ENCODE data around the gene FAM236A.
A peak's percentile ranks its signal among the peaks of the same experiment; 100 is the strongest.
"Not testable (repeated sequence)": the region's sequence is repeated elsewhere in the genome, so short reads cannot be mapped to it uniquely, and the experiment has no call there.

Gene FAM236A

DNA sequence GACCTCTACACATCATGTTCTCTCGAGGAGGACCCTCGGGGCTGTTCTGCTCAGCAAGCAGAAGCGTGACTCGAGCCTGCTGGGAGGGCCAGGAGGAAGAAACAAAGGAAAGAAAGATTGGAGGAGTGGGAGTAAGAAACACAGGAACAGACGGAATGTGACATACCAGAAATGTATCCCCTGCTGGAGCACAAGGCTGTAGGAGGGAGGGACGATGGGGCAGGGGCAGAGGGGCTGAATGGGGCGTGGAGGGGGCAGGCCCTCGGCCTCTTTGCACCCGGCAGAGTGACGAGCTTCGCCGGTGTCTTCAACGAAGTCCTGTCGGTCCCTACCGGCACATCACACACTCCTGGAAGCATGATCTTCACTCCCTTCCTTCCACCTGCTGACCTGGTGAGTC is at the start of gene FAM236A:
Gene FAM236A (plus strand): TSS at position 301 of the 400 bp plus-strand sequence. CDS start 57 bp downstream, at position 358.
- intact Hi-C loops (cut with DNase I); DNase-seq: not testable (repeated sequence)

DNA sequence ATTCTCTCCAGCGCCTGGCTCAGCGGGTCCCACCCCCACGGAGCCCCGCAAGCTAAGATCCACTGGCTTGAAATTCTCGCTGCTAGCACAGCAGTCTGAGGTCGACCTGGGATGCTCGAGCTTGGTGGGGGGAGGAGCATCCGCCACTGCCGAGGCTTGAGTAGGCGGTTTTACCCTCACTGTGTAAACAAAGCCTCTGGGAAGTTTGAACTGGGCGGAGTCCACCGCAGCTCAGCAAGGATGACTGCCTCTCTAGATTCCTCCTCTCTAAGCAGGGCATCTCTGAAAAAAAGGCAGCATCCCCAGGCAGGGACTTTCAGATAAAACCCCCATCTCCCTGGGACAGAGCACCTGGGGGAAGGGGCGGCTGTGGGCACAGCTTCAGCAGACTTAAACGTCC is 48.3 kb upstream of the FAM236A start:
- intact Hi-C loops (cut with DNase I) = not testable (repeated sequence)

DNA sequence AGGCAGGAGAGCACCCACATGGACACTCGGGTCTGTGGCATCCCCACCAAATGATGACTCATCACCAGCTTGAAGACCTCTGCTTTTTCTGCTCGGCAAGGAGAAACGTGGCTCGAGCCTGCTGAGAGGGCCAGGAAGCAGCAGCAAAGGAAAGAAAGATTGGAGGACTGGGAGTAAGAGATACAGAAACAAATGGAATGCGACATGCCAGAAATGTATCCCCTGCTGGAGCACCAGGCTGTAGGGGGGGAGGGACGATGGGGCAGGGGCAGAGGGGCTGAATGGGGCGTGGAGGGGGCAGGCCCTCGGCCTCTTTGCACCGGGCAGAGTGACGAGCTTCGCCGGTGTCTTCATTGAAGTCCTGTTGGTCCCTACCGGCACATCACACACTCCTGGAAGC is 25.7 kb upstream of the FAM236A start, which contains the start of gene FAM236C:
Gene FAM236C (plus strand): TSS at position 301 of the 400 bp plus-strand sequence. CDS start 100 bp downstream, outside the sequence.
- DNase-seq; intact Hi-C loops (cut with DNase I): not testable (repeated sequence)

More for the DNA sequence above, 48.3 kb upstream of the FAM236A start:
- DNase-seq = not testable (repeated sequence)

DNA sequence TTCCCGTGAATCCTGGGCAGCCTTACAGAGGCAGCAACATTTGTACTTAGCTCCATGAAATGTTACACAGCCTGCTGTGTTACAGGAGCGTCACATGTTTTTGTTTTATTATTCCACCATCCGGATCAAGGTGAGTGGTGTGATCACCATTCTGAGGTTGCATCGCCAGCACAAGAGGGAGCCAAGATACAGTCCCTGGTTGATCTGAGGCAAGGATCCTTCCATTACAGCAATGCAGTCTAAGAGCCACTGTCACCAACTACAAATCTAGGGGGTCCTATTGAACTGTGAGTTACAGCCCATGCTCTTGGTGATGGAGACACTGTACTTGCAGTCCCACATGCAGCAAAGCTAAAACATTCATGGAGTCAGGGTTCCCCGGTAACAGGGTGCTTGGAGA is 21.9 kb upstream of the FAM236A start:
- peak in 1 of 42 donors; percentile 13 for DNase-seq
- intact Hi-C loops (cut with DNase I) = not testable (repeated sequence)

DNA sequence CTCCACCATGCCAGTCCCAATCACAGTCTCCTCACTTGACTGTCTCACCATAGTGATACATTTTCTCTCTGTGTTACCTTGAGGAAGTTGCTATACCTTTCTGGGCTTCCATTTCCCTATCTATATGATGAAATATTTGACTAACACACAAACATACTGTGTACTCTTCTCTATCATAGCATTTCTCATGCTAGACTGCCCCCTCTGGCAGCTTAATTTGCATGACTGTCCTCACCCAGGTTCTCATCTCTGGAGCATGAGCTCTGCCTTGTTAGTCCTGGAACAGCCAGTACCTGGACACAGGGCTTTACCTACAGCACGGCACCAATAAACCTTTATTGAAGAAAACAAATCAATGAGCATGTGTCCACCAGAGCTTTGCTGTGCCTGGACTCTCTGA is 5.7 kb upstream of the FAM236A start:
- intact Hi-C loops (cut with DNase I) = not testable (repeated sequence)

DNA sequence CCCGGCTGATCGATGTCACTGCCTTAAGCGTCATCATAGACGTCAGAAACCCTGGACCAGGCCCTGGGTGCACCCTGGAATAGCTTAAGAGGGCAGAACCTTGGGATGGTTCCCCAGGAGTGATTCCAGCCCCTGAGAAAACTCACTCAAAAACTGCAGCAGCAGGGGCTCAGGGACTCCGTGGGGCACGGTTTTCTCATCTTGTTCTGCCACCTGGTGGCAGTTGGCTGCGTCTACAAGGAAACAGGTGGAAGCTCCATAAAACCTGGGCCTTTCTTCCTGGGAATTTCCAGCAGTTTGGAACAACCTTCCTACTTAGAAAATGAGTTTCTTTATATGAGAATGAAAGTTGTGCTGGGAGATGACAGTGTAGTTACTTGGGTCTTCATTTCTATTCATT is 1.6 kb upstream of the FAM236A start:
- DNase-seq; intact Hi-C loops (cut with DNase I): not testable (repeated sequence)

More for the DNA sequence above, 5.7 kb upstream of the FAM236A start:
- DNase-seq = not testable (repeated sequence)

DNA sequence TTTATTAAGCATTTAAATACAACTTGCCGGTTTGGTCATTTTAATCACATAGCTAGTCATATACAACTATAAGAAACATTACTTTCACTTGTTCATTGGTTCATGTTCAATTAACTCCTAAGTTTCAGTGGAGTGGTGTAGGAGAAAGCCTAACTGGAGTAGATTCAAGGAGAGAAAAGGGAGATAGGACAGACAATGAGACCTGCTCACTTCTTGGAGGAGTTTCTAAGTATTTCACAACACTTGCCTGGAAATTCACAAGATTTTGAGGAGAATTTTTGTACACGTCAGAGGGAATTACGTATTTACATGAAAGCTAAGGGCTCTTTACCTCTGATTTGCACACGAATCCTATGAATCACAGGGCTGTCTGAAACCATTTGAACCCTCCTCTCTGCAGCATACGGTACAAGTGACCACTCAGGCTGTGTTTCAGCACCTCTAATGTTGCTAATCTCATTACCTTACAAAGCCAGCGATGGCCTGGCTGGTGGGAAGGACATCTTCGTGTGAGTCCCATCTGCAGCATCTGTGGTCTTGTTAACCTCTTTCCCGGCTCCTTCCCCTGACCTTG is 1.0 kb upstream of the FAM236A start:
- intact Hi-C loops (cut with DNase I); DNase-seq: not testable (repeated sequence)

DNA sequence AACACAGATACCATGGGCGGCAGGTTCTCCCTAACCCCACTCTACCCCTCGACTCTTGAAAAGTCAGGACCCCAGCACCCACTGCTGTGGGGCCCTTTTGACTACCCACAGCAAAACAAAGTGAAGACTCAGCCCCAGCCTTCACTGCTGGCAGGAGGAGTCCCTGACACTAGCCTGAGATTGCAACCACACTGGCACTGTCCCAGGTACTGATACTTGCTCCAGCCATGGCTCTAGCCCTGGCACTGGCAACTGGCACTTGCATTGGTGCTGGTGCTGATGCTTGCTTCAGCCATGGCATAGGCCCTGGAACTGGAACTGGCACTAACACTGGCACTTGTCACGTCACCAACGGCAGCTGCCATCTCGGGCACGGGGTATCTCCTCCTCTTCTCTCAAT is 4.3 kb downstream of the FAM236A start:
- intact Hi-C loops (cut with DNase I); DNase-seq: not testable (repeated sequence)

DNA sequence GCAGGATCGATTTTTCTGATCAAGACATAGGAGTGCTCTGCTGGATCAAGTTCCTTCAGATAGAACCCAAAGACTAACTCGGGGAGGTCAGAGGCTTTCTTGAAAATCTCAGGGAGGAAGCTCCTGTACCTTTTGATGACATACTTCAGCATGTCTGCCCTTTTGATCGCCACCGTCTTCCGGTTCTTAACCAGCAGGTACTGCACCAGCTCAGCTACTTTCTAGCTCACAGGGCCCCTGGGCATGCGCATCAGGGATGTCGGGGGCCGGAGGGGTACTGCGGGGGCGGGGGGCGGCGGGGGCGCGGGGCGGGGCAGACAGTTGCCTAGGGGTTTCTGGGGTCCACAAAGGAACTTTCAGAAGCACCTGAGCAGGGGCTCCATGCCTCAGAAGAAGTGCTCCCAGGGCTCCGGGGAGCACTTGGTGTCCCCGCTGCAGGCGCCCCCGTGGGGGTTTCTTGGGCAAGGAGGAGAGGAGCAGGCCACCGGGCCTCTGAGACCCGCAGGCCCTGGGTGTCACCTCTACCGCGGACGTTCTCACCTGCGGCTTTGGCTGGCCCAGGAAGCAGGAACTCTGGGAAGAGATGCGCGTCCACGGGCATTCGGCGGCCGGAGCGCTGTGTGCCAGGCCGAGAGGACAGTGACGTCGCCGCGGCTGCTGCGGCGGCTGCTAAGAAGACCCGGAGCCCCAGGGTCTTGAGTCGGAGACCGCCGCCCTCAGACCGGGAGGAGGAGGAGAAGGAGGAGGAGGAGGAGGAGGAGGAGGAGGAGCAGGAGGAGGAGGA is 5.2 kb downstream of the FAM236A start:
- intact Hi-C loops (cut with DNase I); DNase-seq: not testable (repeated sequence)

DNA sequence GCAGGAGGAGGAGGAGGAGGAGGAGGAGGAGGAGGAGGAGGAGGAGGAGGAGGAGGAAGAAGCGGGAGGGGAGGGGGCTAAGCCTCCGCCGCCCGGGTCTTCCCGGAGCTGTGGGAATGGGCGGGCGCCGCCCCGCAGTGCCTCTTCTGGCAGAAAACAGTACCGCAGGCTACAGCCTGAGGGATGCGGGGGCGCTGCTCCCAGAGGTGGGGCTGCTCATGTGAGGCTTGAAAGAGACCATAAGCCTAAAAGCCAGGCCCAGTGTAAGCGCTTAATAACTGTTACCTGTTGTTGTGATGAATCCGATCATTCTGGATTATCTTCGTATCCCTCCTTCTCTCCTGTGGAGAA is 5.8 kb downstream of the FAM236A start, which contains the start of gene DMRTC1:
Gene DMRTC1 (minus strand): TSS at position 19 of the 351 bp plus-strand sequence. CDS start 68,143 bp downstream, outside the sequence.
- intact Hi-C loops (cut with DNase I) = not testable (repeated sequence)

DNA sequence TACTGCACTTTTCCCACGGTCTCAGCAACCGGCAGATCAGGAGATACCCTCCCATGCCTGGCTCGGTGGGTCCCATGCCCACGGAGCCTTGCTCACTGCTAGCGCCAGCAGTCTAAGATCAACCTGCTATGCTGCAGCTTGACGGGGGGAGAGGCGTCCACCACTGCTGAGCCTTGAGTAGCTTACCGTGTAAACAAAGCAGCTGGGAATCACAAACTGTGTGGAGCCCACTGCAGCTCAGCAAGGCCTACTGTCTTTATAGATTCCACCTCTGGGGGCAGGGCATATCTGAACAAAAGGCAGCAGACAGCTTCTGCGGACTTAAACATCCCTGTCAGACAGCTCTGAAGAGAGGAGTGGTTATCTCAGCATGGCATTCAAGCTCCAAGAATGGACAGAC is 22.0 kb downstream of the FAM236A start:
- intact Hi-C loops (cut with DNase I); DNase-seq: not testable (repeated sequence)

More for the DNA sequence above, 5.8 kb downstream of the FAM236A start, which contains the start of gene DMRTC1:
- not testable (repeated sequence) for DNase-seq

DNA sequence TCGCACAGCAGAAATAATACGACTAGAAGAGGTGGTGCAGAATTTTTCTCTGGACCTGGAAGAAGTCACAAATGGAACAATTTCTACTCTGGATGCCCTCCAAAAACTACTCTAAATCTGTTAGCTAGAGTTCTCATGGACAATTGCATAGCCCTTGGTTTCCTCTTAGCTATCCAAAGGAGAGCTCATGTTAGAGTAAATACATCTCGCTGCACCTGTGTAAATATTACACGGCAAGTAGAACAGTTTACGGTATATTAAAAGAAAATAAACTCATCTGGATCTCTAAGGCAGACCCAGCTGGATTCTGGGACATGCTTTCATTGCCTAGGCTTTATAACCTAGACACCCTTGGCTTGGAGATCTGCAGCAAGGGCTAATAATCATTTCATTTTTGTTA is 33.9 kb downstream of the FAM236A start:
- DNase-seq; intact Hi-C loops (cut with DNase I): not testable (repeated sequence)

DNA sequence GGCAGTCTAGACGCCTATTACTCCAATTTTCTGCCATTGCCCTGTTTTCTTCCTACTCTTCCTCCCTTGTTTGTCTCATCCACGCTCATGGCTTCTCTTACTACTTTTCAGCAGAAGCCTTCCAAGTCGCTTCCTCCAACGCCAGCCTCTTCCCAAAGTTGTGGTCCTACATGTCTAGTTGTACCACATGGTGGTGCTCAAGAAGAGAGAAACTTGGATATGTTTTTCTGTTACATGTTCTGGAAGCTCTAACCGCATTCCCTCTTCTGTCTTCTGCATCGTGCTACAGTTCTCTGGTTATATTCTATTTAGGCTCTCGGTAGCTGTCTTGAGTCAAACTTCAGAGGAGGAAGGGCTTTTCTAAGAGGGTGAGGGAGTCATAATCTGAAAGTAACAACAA is 36.9 kb downstream of the FAM236A start:
- DNase-seq; intact Hi-C loops (cut with DNase I): not testable (repeated sequence)

DNA sequence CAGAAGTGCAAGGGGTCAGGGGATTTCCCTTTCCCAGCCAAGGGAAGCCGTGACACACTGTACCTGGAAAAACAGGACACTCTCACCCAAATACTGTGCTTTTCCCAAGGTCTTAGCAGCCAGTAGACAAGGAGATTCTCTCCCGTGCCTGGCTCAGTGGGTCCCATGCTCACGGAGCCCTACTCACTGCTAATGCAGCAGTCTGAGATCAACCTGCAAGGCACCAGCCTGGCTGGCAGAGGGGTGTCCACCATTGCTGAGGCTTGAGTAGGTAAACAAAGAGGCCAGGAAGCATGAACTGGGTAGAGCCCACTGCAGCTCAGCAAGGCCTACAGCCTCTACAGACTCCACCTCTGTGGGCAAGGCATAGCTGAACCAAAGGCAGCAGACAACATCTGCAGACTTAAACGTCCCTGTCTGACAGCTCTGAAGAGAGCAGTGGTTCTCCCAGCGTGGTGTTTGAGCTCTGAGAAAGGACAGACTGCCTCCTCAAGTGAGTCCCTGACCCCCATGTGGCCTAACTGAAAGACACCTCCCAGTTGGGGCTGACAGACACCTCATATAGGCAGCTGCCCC is 43.0 kb downstream of the FAM236A start:
- intact Hi-C loops (cut with DNase I) = not testable (repeated sequence)
- peak in 1 of 42 donors; percentile 19 for DNase-seq

Measured in head of caudate nucleus (tissue), 42 donors.